Cerebellar cortex (tissue), 1 donor: ENCODE data around the gene SENP1.
A peak's percentile ranks its signal among the peaks of the same experiment; 100 is the strongest.

Source experiments
- DNase-seq: peaks from one replicate; pipeline ENCODE4 v3.0.0-alpha.2; 2015; ENCODE audit warnings: low spot score

SENP1 gene

GRCh38 chr12:47999816-48000215 lies 106.1 kb downstream of the SENP1 start:
- DNase-seq = no peak

DNA sequence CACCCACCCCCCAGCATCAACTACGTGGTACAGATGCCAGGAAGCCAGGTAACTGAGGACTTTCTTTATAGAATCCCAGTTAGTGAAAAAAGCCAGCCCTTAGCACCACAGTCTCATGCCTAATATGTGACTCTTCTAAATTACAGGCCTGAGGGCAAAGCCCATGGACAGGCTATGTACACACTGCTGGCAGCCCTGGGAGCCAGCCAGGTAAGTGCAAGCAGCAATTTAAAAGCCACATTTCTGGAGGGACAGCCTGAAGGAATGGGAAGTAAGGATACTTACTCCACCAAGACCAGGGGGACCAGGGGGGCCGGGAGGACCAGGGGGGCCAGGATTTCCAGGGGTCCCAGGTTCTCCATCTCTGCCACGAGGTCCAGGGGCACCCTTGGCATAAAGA lies 108.6 kb downstream of the SENP1 start:
- no peak for DNase-seq

DNA sequence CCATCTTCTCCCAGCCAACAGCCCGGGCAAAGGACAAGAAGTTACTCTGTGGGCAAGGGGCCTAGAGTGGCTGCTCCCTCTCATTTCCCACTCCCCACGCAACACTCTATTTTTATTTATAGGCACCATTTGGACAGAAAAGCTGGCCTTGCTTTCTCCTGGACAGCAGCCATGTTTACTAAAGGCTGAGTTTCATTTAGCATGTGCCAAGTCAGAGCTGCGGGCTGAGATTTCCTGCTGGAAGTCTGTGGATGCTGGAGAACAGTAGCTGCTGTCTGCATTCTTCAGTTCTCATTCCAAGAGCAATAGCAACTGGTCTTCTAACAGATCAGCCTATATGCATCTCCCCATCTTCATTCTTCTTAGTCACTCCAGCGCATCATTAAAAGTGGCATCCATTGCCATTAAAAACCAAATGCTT lies 109.9 kb downstream of the SENP1 start:
- peak; percentile 53 for DNase-seq

- no peak for DNase-seq
Observed at GRCh38 chr12:47993491-47993890, 112.4 kb downstream of the SENP1 start.
